Uterus (tissue), 4 donors: Measurements from ENCODE around the gene CLASRP. TPM values are rescaled to one million over a fixed set of nuclear protein-coding genes. Genes with fewer than 3 reads are reported as not detected.
A peak's percentile ranks its signal among the peaks of the same experiment; 100 is the strongest.

Source experiments
- DNase-seq, 2 donors: peaks; one replicate each; pipeline ENCODE4 v3.0.0-alpha.2; 2019 to 2020
- H3K27ac ChIP-seq, 2 donors: fragments of 200-600 bp; sonication (generic); 1 replicate in 1 of 2; 2 replicates in 1 of 2; pipeline ENCODE4 v1.5.1; 2016 to 2018
- H3K27me3 ChIP-seq, 2 donors: fragments of 200-600 bp; sonication (generic); one replicate each; pipeline ENCODE4 v1.5.1; 2018 to 2019; ENCODE audit warnings: control low read depth in 1 of 2
- H3K36me3 ChIP-seq, 2 donors: fragments of 200-600 bp; sonication (generic); one replicate each; pipeline ENCODE4 v1.5.1; 2019; ENCODE audit warnings: control low read depth in 1 of 2
- H3K4me1 ChIP-seq, 2 donors: fragments of 200-600 bp; sonication (generic); one replicate each; pipeline ENCODE4 v1.5.1; 2018 to 2019; ENCODE audit warnings: control low read depth in 1 of 2
- H3K4me3 ChIP-seq, 2 donors: fragments of 200-600 bp; sonication (generic); 1 replicate in 1 of 2; 2 replicates in 1 of 2; pipeline ENCODE4 v1.5.1; 2018 to 2019; ENCODE audit warnings: mild to moderate bottlenecking in 1 of 2
- H3K9me3 ChIP-seq, 2 donors: fragments of 200-600 bp; sonication (generic); one replicate each; pipeline ENCODE4 v1.5.1; 2019; ENCODE audit warnings: control low read depth in 1 of 2
- CTCF ChIP-seq, 4 experiments: fragments of 200-600 bp in 2 of 4; fragments of 450-650 bp in 2 of 4; sonication (generic) in 2 of 4; IDR thresholded peaks; one replicate each; pipeline ENCODE4 v1.5.1; 2016 to 2019; ENCODE audit warnings: antibody characterized with exemption in 4 of 4, mild to moderate bottlenecking in 2 of 4, moderate library complexity in 1 of 4
- POLR2A ChIP-seq, 2 donors: fragments of 450-650 bp; IDR thresholded peaks; one replicate each; pipeline ENCODE4 v1.6.1; 2016; ENCODE audit warnings: antibody characterized with exemption in 2 of 2, mild to moderate bottlenecking in 1 of 2, moderate library complexity in 1 of 2
- intact Hi-C: fragments of 100-400 bp; cut with DNase I; formaldehyde crosslinking; loops from one replicate; pipeline ENCODE4 v1.15.1; 2023; ENCODE audit warnings: low total_unique reads
- total RNA-seq, 4 donors: library from RNA; depleted of rRNA in 3 of 4; stranded (reverse); fragments of >200 nt in 3 of 4; gene quantifications; one replicate each; pipeline versions ENCODE4 v1.1.0 to v1.2.4, GENCODE V29; 2014 to 2023
- donor health status: DM: yes; HTN: yes; CAD: no.

CLASRP gene
- total RNA-seq, 4 donors from 2014 or later: 36.6 to 107 (median 73.9) TPM

DNA sequence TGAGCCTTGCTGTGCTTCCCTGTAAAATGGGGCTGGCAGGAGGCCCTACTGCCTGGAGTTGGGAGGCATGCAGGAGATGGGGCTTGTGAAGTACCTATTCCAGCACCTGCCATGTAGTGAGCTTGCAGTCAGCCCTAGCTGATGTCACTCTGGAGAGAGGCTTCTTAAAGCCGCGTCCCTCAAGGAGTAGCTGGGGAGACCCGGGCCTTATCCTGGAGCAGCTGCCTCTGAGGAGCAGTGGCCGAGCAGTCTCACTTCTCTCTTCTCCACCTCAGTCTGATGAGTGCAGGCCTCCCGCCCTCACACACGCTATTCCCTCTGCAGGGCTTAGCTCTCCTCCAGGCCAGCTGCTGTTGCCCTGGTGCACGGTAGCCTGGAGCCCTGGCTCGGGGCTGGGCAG is 18.0 kb downstream of the CLASRP start:
- Histone ChIP-seq H3K36me3 (no peaks in the 10 kb centered on the region), H3K9me3 (no peaks in the 10 kb centered on the region), H3K4me1 (no peaks in the 10 kb centered on the region), H3K27ac (no peak overlapping the region), H3K4me3 (no peak overlapping the region), H3K27me3 (no peaks in the 10 kb centered on the region)
- intact Hi-C loops: no loop called here
- DNase-seq: no peak
- TF ChIP-seq POLR2A (IDR thresholded peaks at IDR 0.05) (no peak), CTCF (IDR thresholded peaks at IDR 0.05) (no peak)

DNA sequence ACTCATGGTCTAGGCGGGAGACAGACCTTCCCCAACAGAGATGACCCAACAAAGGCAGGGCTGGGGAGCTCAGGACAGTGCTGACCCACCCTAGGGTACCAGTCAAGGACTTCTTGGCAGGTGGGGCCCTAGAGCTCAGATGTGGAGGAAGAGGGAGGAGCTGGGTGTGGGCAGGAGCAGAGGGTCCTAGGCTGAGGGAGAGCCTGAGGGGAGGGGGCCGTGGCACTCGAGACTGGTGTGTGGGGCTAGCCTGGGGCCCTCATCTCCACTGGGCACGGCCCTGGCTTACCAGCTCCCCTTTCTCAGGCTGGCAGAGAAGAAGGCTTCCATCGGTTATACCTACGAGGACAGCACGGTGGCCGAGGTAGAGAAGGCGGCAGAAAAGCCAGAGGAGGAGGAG is 18.6 kb downstream of the CLASRP start:
- Histone ChIP-seq H3K4me1 (no peaks in the 10 kb centered on the region), H3K4me3 (no peak overlapping the region), H3K36me3 (no peaks in the 10 kb centered on the region), H3K27me3 (no peaks in the 10 kb centered on the region), H3K9me3 (no peaks in the 10 kb centered on the region), H3K27ac (no peak overlapping the region)
- no peak for DNase-seq
- intact Hi-C loops: no loop called here
- TF ChIP-seq CTCF (IDR thresholded peaks at IDR 0.05) (no peak), POLR2A (IDR thresholded peaks at IDR 0.05) (no peak)

- no peak overlapping the region for H3K4me3 ChIP-seq
- no peak overlapping the region for H3K27ac ChIP-seq
- intact Hi-C loops: no loop called here
- TF ChIP-seq CTCF (IDR thresholded peaks at IDR 0.05): no peak
- TF ChIP-seq POLR2A (IDR thresholded peaks at IDR 0.05): no peak
- no peaks in the 10 kb centered on the region for H3K4me1 ChIP-seq
- no peaks in the 10 kb centered on the region for H3K27me3 ChIP-seq
- no peak for DNase-seq
- no peaks in the 10 kb centered on the region for H3K36me3 ChIP-seq
- no peaks in the 10 kb centered on the region for H3K9me3 ChIP-seq
Observed at GRCh38 chr19:45058622-45059159, 19.8 kb downstream of the CLASRP start.

GRCh38 chr19:45059258-45059965 is 20.6 kb downstream of the CLASRP start:
- H3K4me1 ChIP-seq: no peaks in the 10 kb centered on the region
- H3K9me3 ChIP-seq: no peaks in the 10 kb centered on the region
- H3K27ac ChIP-seq: no peak overlapping the region
- no peak for TF ChIP-seq POLR2A (IDR thresholded peaks at IDR 0.05)
- peak; percentile 39 to 82 (median 54) for TF ChIP-seq CTCF (IDR thresholded peaks at IDR 0.05)
- no peaks in the 10 kb centered on the region for H3K27me3 ChIP-seq
- H3K36me3 ChIP-seq: no peaks in the 10 kb centered on the region
- intact Hi-C loops: no loop called here
- peak; percentile 35 to 45 for DNase-seq
- H3K4me3 ChIP-seq: no peak overlapping the region

- Histone ChIP-seq H3K36me3 (no peaks in the 10 kb centered on the region), H3K4me1 (no peaks in the 10 kb centered on the region), H3K9me3 (no peaks in the 10 kb centered on the region), H3K4me3 (no peak overlapping the region), H3K27ac (no peak overlapping the region), H3K27me3 (no peaks in the 10 kb centered on the region)
- no peak for DNase-seq
- intact Hi-C loops: no loop called here
- TF ChIP-seq CTCF (IDR thresholded peaks at IDR 0.05): no peak
- no peak for TF ChIP-seq POLR2A (IDR thresholded peaks at IDR 0.05)
Observed at GRCh38 chr19:45061965-45062364, 23.1 kb downstream of the CLASRP start.
